ENCODE measurements around the gene REEP1.
"Not testable (repeated sequence)": the region's sequence is repeated elsewhere in the genome, so short reads cannot be mapped to it uniquely, and the experiment has no call there.

The REEP1 gene

GRCh38 chr2:86211033-86211795 is 126.2 kb downstream of the REEP1 start:
- in situ Hi-C loops (cut with HindIII; ENCODE audit: low sequenced_read_pairs): no loop called here

GRCh38 chr2:86204458-86204857 is 133.0 kb downstream of the REEP1 start:
- in situ Hi-C loops (cut with HindIII; ENCODE audit: low sequenced_read_pairs): no loop called here

- in situ Hi-C loops (cut with HindIII; ENCODE audit: low sequenced_read_pairs): no loop called here
Measured at GRCh38 chr2:86203614-86204013, 133.8 kb downstream of the REEP1 start.

- in situ Hi-C loops (cut with HindIII; ENCODE audit: low sequenced_read_pairs): no loop called here
Measured at GRCh38 chr2:86202702-86203101, 134.7 kb downstream of the REEP1 start.

- in situ Hi-C loops (cut with HindIII; ENCODE audit: low sequenced_read_pairs): no loop called here
Measured at GRCh38 chr2:86202336-86202692, 135.1 kb downstream of the REEP1 start.

- in situ Hi-C loops (cut with HindIII; ENCODE audit: low sequenced_read_pairs): no loop called here
Measured at GRCh38 chr2:86201671-86202335, 135.6 kb downstream of the REEP1 start.

- in situ Hi-C loops (cut with HindIII; ENCODE audit: low sequenced_read_pairs): not testable (repeated sequence)
Measured at GRCh38 chr2:86200564-86200963, 136.9 kb downstream of the REEP1 start.

GRCh38 chr2:86199834-86200177 is 137.6 kb downstream of the REEP1 start:
- in situ Hi-C loops (cut with HindIII; ENCODE audit: low sequenced_read_pairs): no loop called here

GRCh38 chr2:86195808-86196387 is 141.5 kb downstream of the REEP1 start:
- in situ Hi-C loops (cut with HindIII; ENCODE audit: low sequenced_read_pairs): no loop called here

- in situ Hi-C loops (cut with HindIII; ENCODE audit: low sequenced_read_pairs): no loop called here
Measured at GRCh38 chr2:86195055-86195807, 142.2 kb downstream of the REEP1 start, which contains the start of gene IMMT. TSS of gene IMMT (minus strand) at chr2:86195462. CDS start at chr2:86195382, 80 bp downstream.

GRCh38 chr2:86194751-86195054 is 142.7 kb downstream of the REEP1 start:
- in situ Hi-C loops (cut with HindIII; ENCODE audit: low sequenced_read_pairs): no loop called here

- in situ Hi-C loops (cut with HindIII; ENCODE audit: low sequenced_read_pairs): no loop called here
Measured at GRCh38 chr2:86193901-86194567, 143.4 kb downstream of the REEP1 start.

GRCh38 chr2:86189782-86190416 is 147.5 kb downstream of the REEP1 start:
- in situ Hi-C loops (cut with HindIII; ENCODE audit: low sequenced_read_pairs): no loop called here

GRCh38 chr2:86186431-86186830 is 151.0 kb downstream of the REEP1 start:
- in situ Hi-C loops (cut with HindIII; ENCODE audit: low sequenced_read_pairs): no loop called here

- in situ Hi-C loops (cut with HindIII; ENCODE audit: low sequenced_read_pairs): no loop called here
Measured at GRCh38 chr2:86185517-86186212, 151.8 kb downstream of the REEP1 start.

GRCh38 chr2:86176597-86176996 is 160.8 kb downstream of the REEP1 start:
- in situ Hi-C loops (cut with HindIII; ENCODE audit: low sequenced_read_pairs): no loop called here

GRCh38 chr2:86175828-86176227 is 161.6 kb downstream of the REEP1 start:
- in situ Hi-C loops (cut with HindIII; ENCODE audit: low sequenced_read_pairs): no loop called here

GRCh38 chr2:86174445-86174844 is 163.0 kb downstream of the REEP1 start:
- in situ Hi-C loops (cut with HindIII; ENCODE audit: low sequenced_read_pairs): no loop called here

GRCh38 chr2:86172610-86173009 is 164.8 kb downstream of the REEP1 start:
- in situ Hi-C loops (cut with HindIII; ENCODE audit: low sequenced_read_pairs): no loop called here

GRCh38 chr2:86171295-86171694 is 166.1 kb downstream of the REEP1 start:
- in situ Hi-C loops (cut with HindIII; ENCODE audit: low sequenced_read_pairs): no loop called here

Measured in endothelial cell of hepatic sinusoid (primary cell).